SK-N-MC (cell line): ENCODE measurements around the gene FMO1.
A peak's percentile ranks its signal among the peaks of the same experiment; 100 is the strongest.
"Not testable (repeated sequence)": the region's sequence is repeated elsewhere in the genome, so short reads cannot be mapped to it uniquely, and the experiment has no call there.

Source experiments
- DNase-seq: peaks from one replicate; pipeline ENCODE4 v3.0.0-alpha.2; 2011; ENCODE audit warnings: low read depth, low spot score
- H3K27ac ChIP-seq: fragments of 200-600 bp; sonication (generic); 2 replicates; pipeline ENCODE4 v1.5.1; 2016; ENCODE audit warnings: mixed run types
- H3K36me3 ChIP-seq: fragments of 200-600 bp; sonication (generic); 2 replicates; pipeline ENCODE4 v1.6.1; 2017; ENCODE audit warnings: antibody characterized with exemption, low read length, mixed read lengths; ENCODE audit not compliant: insufficient read depth
- H3K4me3 ChIP-seq: fragments of 200-600 bp; sonication (generic); 2 replicates; pipeline ENCODE4 v1.5.1; 2016
- H3K9ac ChIP-seq: fragments of 200-600 bp; sonication (generic); 2 replicates; pipeline ENCODE4 v1.8.0; 2017; ENCODE audit warnings: mixed run types, mixed read lengths; ENCODE audit not compliant: insufficient read length
- H3K9me3 ChIP-seq: fragments of 200-600 bp; sonication (generic); 2 replicates; pipeline ENCODE4 v1.6.1; 2017; ENCODE audit warnings: low read depth, mild to moderate bottlenecking, antibody characterized with exemption, low read length, moderate library complexity, mixed read lengths
- EZH2 ChIP-seq: fragments of 200-600 bp; sonication (generic); IDR thresholded peaks from one replicate; pipeline ENCODE4 v1.6.1; 2017; ENCODE audit warnings: antibody characterized with exemption
- FOXP2 ChIP-seq: optimal IDR thresholded peaks from 2 replicates; pipeline ENCODE3; 2011; ENCODE audit warnings: mild to moderate bottlenecking, moderate library complexity; ENCODE audit not compliant: insufficient read depth; ENCODE audit errors: extremely low read length, control extremely low read depth
- POLR2AphosphoS5 ChIP-seq: IDR thresholded peaks from 2 replicates; pipeline ENCODE4 v1.6.1; 2012; ENCODE audit warnings: mild to moderate bottlenecking, low read depth, low read length, borderline replicate concordance

The FMO1 gene

DNA sequence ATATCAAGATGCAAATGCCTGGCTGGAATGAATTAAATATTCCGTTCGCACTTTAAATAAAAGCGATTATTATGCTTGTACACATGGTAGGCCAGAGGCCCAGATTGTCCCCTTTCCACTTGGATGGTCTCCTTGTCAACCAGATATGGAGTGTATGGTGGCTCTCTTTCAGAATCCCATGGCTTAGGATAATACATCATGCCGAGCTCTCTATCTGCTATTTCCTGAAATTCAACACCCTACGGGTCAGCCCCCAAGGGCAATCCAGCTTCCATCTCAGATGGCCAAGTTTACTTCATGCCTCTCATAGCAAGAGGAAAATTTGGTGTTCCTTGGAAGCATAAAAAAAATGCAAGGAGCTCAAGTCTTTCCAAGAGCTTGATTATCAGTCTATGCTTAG lies 25.4 kb upstream of the FMO1 start:
- no peak for DNase-seq
- peak overlapping the region; percentile 66 for H3K27ac ChIP-seq
- H3K9ac ChIP-seq, result no peak overlapping the region
- peak overlapping the region; percentile 32; the same call in 1 of the 2 replicates for H3K4me3 ChIP-seq
- H3K9me3 ChIP-seq, result peaks cover 5% of the 10 kb centered on the region; the same call in 1 of the 2 replicates
- no peaks in the 10 kb centered on the region for H3K36me3 ChIP-seq
- TF ChIP-seq POLR2AphosphoS5 (no peak), FOXP2 (no peak), EZH2 (no peak)

DNA sequence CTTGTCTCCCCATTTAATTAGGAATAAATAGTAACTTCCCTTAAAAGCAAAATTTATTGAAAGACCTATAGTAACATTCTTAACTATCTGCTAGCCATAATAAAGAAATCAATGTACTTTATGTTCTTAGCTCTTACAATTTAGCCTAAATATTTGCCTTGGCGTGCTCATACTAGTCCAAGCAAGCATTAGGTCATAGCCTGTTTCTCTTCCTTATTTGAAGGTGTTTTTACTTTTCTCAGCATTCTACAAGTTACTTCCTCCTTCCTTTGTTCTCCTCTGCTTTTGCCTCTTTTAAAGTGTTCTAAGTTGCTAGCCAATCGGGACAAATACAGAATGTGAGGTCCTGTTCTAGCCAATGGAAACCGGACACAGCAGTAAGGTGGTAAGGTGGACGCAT lies 24.0 kb upstream of the FMO1 start:
- DNase-seq, result not testable (repeated sequence)

DNA sequence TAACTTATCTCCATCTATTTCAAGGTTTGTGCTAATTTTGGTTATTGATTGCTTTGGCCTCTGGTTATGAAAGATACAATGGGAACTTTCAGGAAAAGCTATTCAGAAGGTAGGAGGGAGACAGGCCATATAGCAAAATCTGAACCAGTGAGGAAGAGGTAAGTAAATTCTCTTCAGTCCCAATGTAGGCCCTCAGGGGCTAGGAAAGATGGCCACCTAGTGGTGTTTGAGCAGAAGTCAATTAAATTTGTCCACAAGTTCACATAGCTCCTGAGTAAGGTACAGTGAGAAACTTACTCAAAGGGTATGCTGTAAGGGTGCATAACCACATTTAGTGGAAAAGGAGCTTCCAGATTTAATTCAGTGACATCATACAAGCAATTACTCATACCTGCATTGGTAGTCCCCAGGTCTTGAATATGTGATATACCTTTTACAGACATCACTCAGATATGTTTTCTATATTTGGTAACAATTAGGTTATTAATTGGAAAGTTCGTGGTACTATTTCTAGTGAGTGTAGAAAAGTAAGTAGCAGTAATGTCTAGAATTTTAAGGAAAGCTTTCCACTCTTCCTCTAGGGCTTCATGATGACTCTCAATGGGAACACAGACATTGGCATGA lies 21.4 kb upstream of the FMO1 start:
- Histone ChIP-seq H3K27ac (no peak overlapping the region), H3K4me3 (no peak overlapping the region), H3K9ac (no peak overlapping the region), H3K36me3 (no peaks in the 10 kb centered on the region), H3K9me3 (no peaks in the 10 kb centered on the region)
- TF ChIP-seq FOXP2 (no peak), POLR2AphosphoS5 (no peak), EZH2 (no peak)
- peak; percentile 64 for DNase-seq

More for the DNA sequence above, 24.0 kb upstream of the FMO1 start:
- not testable (repeated sequence) for H3K36me3 ChIP-seq, H3K9me3 ChIP-seq, H3K4me3 ChIP-seq, H3K9ac ChIP-seq, H3K27ac ChIP-seq

DNA sequence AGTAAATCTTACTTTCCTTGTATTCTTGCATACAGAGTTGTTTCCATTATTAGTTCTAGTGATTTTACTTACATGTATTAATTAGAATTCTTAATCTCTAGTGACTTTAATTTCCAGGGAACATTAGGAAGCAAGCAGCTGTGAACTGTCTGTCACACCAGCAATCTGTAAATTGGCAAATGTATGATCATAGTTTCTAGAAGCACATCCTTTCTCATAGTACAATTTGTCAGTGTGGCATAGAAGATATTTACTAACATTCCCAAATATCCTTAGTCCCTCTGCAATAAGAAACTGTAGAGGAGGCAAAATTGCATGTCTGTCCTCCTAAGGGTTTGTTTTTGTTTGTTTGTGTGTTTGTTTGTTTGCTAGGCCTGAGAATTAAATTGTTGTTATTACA lies 17.0 kb upstream of the FMO1 start:
- TF ChIP-seq FOXP2 (no peak), EZH2 (no peak), POLR2AphosphoS5 (no peak)
- H3K9ac ChIP-seq, result peak overlapping the region; percentile 7
- H3K9me3 ChIP-seq, result no peaks in the 10 kb centered on the region
- H3K27ac ChIP-seq, result no peak overlapping the region
- no peak for DNase-seq
- no peaks in the 10 kb centered on the region for H3K36me3 ChIP-seq
- no peak overlapping the region for H3K4me3 ChIP-seq

DNA sequence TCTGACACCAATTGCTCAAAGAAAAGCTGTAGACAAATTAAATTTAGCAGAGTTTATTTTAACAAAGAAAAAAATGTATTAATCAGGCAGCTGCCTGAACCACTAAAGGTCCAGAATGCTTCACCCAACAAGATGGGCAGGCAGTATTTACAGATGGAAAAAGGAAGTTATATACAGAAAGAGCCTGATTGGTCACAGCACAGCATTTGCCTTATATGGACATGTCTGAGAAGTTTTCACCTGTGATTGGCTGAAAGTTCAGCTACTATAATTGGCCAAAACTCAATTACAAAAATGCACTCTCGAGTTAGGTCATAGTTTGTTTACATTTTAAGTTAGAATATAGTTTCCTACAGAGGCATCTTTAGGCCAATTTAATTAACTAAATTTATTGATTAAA lies 15.1 kb upstream of the FMO1 start:
- Histone ChIP-seq H3K9ac (no peak overlapping the region), H3K9me3 (no peaks in the 10 kb centered on the region), H3K27ac (no peak overlapping the region), H3K4me3 (no peak overlapping the region), H3K36me3 (no peaks in the 10 kb centered on the region)
- DNase-seq, result no peak
- TF ChIP-seq EZH2, result no peak
- no peak for TF ChIP-seq POLR2AphosphoS5
- TF ChIP-seq FOXP2, result no peak

DNA sequence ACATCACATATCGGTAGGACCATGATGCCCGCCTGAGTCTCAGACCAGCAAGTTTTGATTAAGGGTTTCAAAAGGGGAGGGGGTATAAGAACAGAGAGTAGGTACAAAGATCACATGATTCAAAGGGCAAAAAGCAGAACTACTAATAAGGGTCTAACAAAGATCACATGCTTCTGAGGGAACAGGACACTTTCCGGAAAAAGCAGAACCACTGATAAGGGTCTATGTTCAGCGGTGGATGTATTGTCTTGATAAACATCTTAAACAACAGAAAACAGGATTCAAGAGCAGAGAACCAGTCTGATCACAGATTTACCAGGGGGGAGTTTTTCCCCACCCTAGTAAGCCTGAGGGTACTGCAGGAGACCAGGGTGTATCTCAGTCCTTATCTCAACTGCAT lies 12.1 kb upstream of the FMO1 start:
- not testable (repeated sequence) for H3K9ac ChIP-seq, DNase-seq, H3K27ac ChIP-seq, H3K9me3 ChIP-seq, H3K36me3 ChIP-seq, H3K4me3 ChIP-seq

DNA sequence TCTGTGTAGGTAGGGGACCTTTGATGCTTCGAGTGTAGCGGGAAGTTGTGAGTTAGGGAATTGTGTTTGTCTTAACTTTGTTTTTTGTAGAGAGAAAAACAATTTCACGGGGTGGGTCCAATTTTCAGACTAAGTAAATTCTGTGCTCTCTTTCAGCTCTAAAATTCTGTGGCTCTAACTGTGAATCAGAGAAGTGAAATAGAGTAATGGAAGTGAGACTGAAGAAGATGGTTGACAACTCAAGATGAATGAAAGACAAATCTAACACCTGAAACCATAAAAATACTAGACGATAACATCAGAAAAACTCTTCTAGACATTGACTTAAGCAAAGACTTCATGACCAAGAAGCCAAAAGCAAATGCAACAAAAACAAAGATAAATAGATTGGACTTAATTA lies 4.4 kb upstream of the FMO1 start:
- Histone ChIP-seq H3K27ac (no peak overlapping the region), H3K36me3 (no peaks in the 10 kb centered on the region), H3K9me3 (no peaks in the 10 kb centered on the region), H3K4me3 (no peak overlapping the region), H3K9ac (no peak overlapping the region)
- DNase-seq, result no peak
- TF ChIP-seq EZH2, result no peak
- TF ChIP-seq FOXP2, result no peak
- TF ChIP-seq POLR2AphosphoS5, result no peak

DNA sequence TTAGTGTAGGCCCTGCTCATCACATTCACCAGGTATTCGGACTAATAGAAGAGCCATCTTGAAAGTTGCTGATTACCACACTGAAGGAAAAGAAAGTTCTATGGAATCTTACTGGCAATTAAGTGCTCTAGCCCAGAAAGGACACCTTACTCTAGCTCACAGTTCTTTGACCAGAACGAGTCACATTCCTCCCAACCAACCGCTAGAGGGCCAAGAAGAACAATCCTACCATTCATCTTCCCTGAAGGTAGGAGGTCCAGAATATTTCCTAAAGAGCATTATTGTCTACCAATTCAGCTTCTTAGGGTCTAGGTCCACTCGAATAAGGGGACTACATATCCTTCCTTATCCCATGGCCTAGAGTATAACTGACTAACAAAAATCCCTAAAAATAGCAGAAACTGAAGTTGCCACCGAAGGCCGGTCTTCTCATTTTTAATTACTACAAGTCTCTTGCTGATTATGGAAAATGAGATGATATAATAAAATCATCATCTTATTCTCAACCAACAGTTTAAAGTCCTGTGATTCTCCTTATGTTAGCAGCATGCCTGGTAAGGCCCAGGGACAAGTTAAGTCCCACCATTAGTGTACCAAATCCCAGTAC lies 2.7 kb upstream of the FMO1 start:
- H3K9me3 ChIP-seq, result no peaks in the 10 kb centered on the region

DNA sequence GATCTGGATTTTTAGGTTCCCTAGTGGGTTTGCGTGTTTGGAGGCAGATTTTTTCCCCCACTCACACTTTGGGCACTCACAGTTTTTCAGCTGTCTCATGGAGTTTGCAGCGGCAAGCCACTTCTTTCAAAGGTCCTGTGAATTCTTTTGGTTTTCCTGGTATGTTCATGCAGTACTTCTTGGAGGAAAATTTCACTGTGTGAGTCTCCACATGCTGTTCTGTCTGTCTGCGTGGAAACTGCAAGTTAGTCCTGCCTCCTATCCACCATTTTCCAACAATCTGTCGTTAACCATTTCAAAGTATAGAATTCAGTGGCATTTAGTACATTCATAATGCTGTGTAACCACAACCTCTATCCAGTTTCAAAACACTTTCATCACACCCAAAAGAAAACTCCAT lies 793 bp upstream of the FMO1 start:
- H3K36me3 ChIP-seq, result no peaks in the 10 kb centered on the region
- H3K9ac ChIP-seq, result no peak overlapping the region
- H3K9me3 ChIP-seq, result no peaks in the 10 kb centered on the region
- TF ChIP-seq FOXP2, result no peak
- TF ChIP-seq POLR2AphosphoS5, result no peak
- no peak for TF ChIP-seq EZH2
- no peak overlapping the region for H3K4me3 ChIP-seq
- DNase-seq, result no peak
- H3K27ac ChIP-seq, result no peak overlapping the region

More for the DNA sequence above, 2.7 kb upstream of the FMO1 start:
- H3K9ac ChIP-seq, result no peak overlapping the region
- no peaks in the 10 kb centered on the region for H3K36me3 ChIP-seq
- TF ChIP-seq FOXP2, result no peak
- no peak for TF ChIP-seq EZH2
- no peak for DNase-seq
- H3K4me3 ChIP-seq, result no peak overlapping the region
- H3K27ac ChIP-seq, result no peak overlapping the region
